Right renal cortex interstitium (tissue), 3 donors: ENCODE measurements around the gene NEK8. TPM values are rescaled to one million over a fixed set of nuclear protein-coding genes. Genes with fewer than 3 reads are reported as not detected.

Source experiments
- DNase-seq, 3 donors: peaks; one replicate each; pipeline ENCODE4 v3.0.0-alpha.2; 2013; ENCODE audit warnings: low read depth in 3 of 3, low spot score in 2 of 3
- polyA plus RNA-seq, 3 donors: library from polyadenylated mRNA; unstranded; fragments of 120-200 nt; gene quantifications; one replicate each; pipeline ENCODE4 v1.2.1, GENCODE V29; 2013; ENCODE audit not compliant: insufficient read length in 3 of 3

Gene NEK8
- 1 to 10 TPM; 6.3 to 7.9 (median 7.1) TPM for polyA plus RNA-seq

- peak in 2 of 3 donors; percentile 85 for DNase-seq
Measured at GRCh38 chr17:28728364-28729200, at the start of gene NEK8. TSS of gene NEK8 (plus strand) at chr17:28728788. CDS start at chr17:28728814, 26 bp downstream.

- DNase-seq, result no peak
Measured at GRCh38 chr17:28682655-28683054, 45.9 kb upstream of the NEK8 start.

GRCh38 chr17:28684963-28685362, 43.6 kb upstream of the NEK8 start:
- no peak for DNase-seq

- DNase-seq, result no peak
Measured at GRCh38 chr17:28685366-28685765, 43.2 kb upstream of the NEK8 start.

GRCh38 chr17:28686296-28686695, 42.3 kb upstream of the NEK8 start:
- DNase-seq, result no peak

- no peak for DNase-seq
Measured at GRCh38 chr17:28688481-28688880, 40.1 kb upstream of the NEK8 start.

GRCh38 chr17:28689011-28689410, 39.6 kb upstream of the NEK8 start:
- no peak for DNase-seq

- DNase-seq, result no peak
Measured at GRCh38 chr17:28693869-28694268, 34.7 kb upstream of the NEK8 start.

- DNase-seq, result no peak
Measured at GRCh38 chr17:28698253-28698941, 30.2 kb upstream of the NEK8 start.

- DNase-seq, result no peak
Measured at GRCh38 chr17:28700278-28700677, 28.3 kb upstream of the NEK8 start.

- DNase-seq, result no peak
Measured at GRCh38 chr17:28700830-28701492, 27.6 kb upstream of the NEK8 start.

GRCh38 chr17:28702026-28702751, 26.4 kb upstream of the NEK8 start:
- DNase-seq, result no peak

- no peak for DNase-seq
Measured at GRCh38 chr17:28702752-28703150, 25.8 kb upstream of the NEK8 start.

GRCh38 chr17:28703552-28704218, 24.9 kb upstream of the NEK8 start:
- no peak for DNase-seq

- no peak for DNase-seq
Measured at GRCh38 chr17:28704219-28704858, 24.2 kb upstream of the NEK8 start.

GRCh38 chr17:28705074-28705659, 23.4 kb upstream of the NEK8 start:
- DNase-seq, result no peak

GRCh38 chr17:28705728-28706334, 22.8 kb upstream of the NEK8 start:
- no peak for DNase-seq

- DNase-seq, result no peak
Measured at GRCh38 chr17:28706471-28707338, 21.9 kb upstream of the NEK8 start.
